Measurements from ENCODE around the gene SPSB2. TPM values are rescaled to one million over a fixed set of nuclear protein-coding genes. Genes with fewer than 3 reads are reported as not detected.
A peak's percentile ranks its signal among the peaks of the same experiment; 100 is the strongest.

The SPSB2 gene
- total and polyA plus RNA-seq, 9 of the 15 experiments (the other 6 are each of a cell fraction or from before 2014, with no cell fraction given): 0.10 to 10.6 (median 1.9) TPM

DNA sequence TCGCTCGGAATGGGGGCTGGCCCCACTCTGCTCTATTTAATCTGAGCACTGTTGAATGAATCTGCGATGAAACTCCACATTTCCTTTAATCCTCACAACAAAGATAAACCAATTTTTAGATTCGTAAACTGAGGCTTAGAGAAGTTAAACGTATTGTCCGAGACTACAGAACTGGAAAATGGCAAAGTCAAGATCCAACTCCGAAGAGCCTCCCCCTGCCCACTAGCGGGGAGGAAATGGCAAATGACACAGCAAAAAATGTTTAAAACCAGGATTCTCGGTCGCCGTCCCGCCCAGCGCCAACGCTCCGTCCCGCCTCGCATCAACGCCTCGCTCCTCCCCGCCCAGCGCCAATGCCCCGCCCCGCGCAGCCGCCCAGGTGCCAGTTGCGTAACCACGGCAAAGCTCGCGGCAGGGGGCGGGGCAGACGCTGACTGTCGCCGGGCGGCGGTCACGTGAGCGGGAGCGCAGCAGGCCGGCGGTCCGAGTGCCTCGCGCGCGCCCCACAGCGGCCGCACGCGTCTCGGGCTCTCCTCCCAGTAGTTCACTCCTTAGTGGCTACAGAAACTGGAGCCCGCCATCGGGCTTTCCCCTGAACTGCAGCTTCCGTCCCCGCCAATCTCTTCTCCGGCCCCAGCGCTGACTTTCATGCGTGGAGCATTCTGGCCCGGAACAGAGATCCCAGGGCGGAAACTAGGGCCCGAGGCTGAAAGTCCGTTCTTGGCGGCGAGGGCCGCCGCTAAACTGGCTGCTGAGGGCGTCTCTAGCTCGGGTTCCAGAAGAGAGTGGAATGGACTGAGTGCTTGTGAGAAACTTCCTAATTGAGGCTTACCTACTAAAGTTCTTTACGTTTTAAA, 17.9 kb upstream of the SPSB2 start (continued):
- TF ChIP-seq HDAC8 (tag; IDR thresholded peaks at IDR 0.05): no peak
- no peak for TF ChIP-seq HNRNPUL1 (IDR thresholded peaks at IDR 0.05; ENCODE audit: low read length)
- no peak for TF ChIP-seq PPARD (CRISPR knock-in tag; IDR thresholded peaks at IDR 0.05)
- peak; percentile 21; the same call in 1 of the 2 replicates for TF ChIP-seq ZBTB40 (IDR thresholded peaks at IDR 0.05)
- no peak for TF ChIP-seq ZBTB40 (CRISPR knock-in tag; IDR thresholded peaks at IDR 0.05)
- no peak for TF ChIP-seq SIRT6 (IDR thresholded peaks at IDR 0.05; ENCODE audit: low read depth, low read length)
- TF ChIP-seq ATF1 (CRISPR knock-in tag; IDR thresholded peaks at IDR 0.05): no peak
- peak; percentile 83 for TF ChIP-seq ATF1 (tag; IDR thresholded peaks at IDR 0.05)
- 0 out of 3 replicates have a peak, but pooled peaks of 1 of the 2 experiments have one; percentile 12 for TF ChIP-seq CBX3 (IDR thresholded peaks at IDR 0.05; ENCODE audit: borderline replicate concordance in 1 of 2, low read length in 2 of 2)
- TF ChIP-seq NEUROD1 (IDR thresholded peaks at IDR 0.05; ENCODE audit: borderline replicate concordance, low read depth, low read length, partially characterized antibody): peak; percentile 6
- no peak for TF ChIP-seq SRSF9 (IDR thresholded peaks at IDR 0.05; ENCODE audit: borderline replicate concordance, low read depth, low read length)
- no peak for TF ChIP-seq SRSF3 (IDR thresholded peaks at IDR 0.05; ENCODE audit: insufficient read depth, low read length)
- TF ChIP-seq ZBTB49 (CRISPR knock-in tag; IDR thresholded peaks at IDR 0.05; ENCODE audit: borderline replicate concordance): no peak
- TF ChIP-seq SUPT5H (IDR thresholded peaks at IDR 0.05): peak; percentile 67
- TF ChIP-seq FIP1L1 (IDR thresholded peaks at IDR 0.05; ENCODE audit: low read depth, low read length, poor library complexity, severe bottlenecking): peak; percentile 65
- peak; percentile 85 for TF ChIP-seq KDM5B (IDR thresholded peaks at IDR 0.05; ENCODE audit: insufficient replicate concordance, low read depth, low read length)

Data from K562 (cell line).